ENCODE measurements around the gene CHRNA9.

The CHRNA9 gene

GRCh38 chr4:40331101-40331745 is 3.9 kb upstream of the CHRNA9 start:
- Histone ChIP-seq H3K9ac (no peak overlapping the region), H3K4me1 (ENCODE audit: low read depth, poor library complexity, severe bottlenecking) (no peaks in the 10 kb centered on the region), H3K27ac (no peak overlapping the region), H3K36me3 (ENCODE audit: insufficient read depth) (no peaks in the 10 kb centered on the region), H3K4me3 (IDR thresholded peaks at IDR 0.05; ENCODE audit: insufficient read depth, low read depth, low read length) (no peak overlapping the region), H3K79me2 (ENCODE audit: insufficient read depth, low read depth) (no peaks in the 10 kb centered on the region), H3K27me3 (ENCODE audit: insufficient read depth, low read depth) (no peaks in the 10 kb centered on the region), H2AFZ (ENCODE audit: low read depth) (no peak overlapping the region), H3K4me2 (no peak overlapping the region), H4K20me1 (ENCODE audit: insufficient read depth) (no peaks in the 10 kb centered on the region)
- no peak for TF ChIP-seq CTCF (conservative IDR thresholded peaks at IDR 0.05; ENCODE audit: low read depth, low read length)

- no peak overlapping the region for H3K9ac ChIP-seq
- TF ChIP-seq CTCF (conservative IDR thresholded peaks at IDR 0.05; ENCODE audit: low read depth, low read length) = no peak
- H3K36me3 ChIP-seq (ENCODE audit: insufficient read depth) = no peaks in the 10 kb centered on the region
- H2AFZ ChIP-seq (ENCODE audit: low read depth) = no peak overlapping the region
- no peak overlapping the region for H3K4me3 ChIP-seq (IDR thresholded peaks at IDR 0.05; ENCODE audit: insufficient read depth, low read depth, low read length)
- no peak overlapping the region for H3K27ac ChIP-seq
- no peaks in the 10 kb centered on the region for H3K4me1 ChIP-seq (ENCODE audit: low read depth, poor library complexity, severe bottlenecking)
- no peaks in the 10 kb centered on the region for H3K79me2 ChIP-seq (ENCODE audit: insufficient read depth, low read depth)
- H3K27me3 ChIP-seq (ENCODE audit: insufficient read depth, low read depth) = no peaks in the 10 kb centered on the region
- no peak overlapping the region for H3K4me2 ChIP-seq
- no peaks in the 10 kb centered on the region for H4K20me1 ChIP-seq (ENCODE audit: insufficient read depth)
Measured at GRCh38 chr4:40331961-40332360, 3.2 kb upstream of the CHRNA9 start.

GRCh38 chr4:40333921-40334352 is 1.2 kb upstream of the CHRNA9 start:
- H3K4me1 ChIP-seq (ENCODE audit: low read depth, poor library complexity, severe bottlenecking) = no peaks in the 10 kb centered on the region
- no peaks in the 10 kb centered on the region for H4K20me1 ChIP-seq (ENCODE audit: insufficient read depth)
- H3K4me2 ChIP-seq = no peak overlapping the region
- no peaks in the 10 kb centered on the region for H3K27me3 ChIP-seq (ENCODE audit: insufficient read depth, low read depth)
- H2AFZ ChIP-seq (ENCODE audit: low read depth) = no peak overlapping the region
- H3K36me3 ChIP-seq (ENCODE audit: insufficient read depth) = no peaks in the 10 kb centered on the region
- no peak overlapping the region for H3K27ac ChIP-seq
- no peak for TF ChIP-seq CTCF (conservative IDR thresholded peaks at IDR 0.05; ENCODE audit: low read depth, low read length)
- no peak overlapping the region for H3K9ac ChIP-seq
- H3K4me3 ChIP-seq (IDR thresholded peaks at IDR 0.05; ENCODE audit: insufficient read depth, low read depth, low read length) = no peak overlapping the region
- no peaks in the 10 kb centered on the region for H3K79me2 ChIP-seq (ENCODE audit: insufficient read depth, low read depth)

GRCh38 chr4:40335525-40335894 is 377 bp downstream of the CHRNA9 start:
- H3K27me3 ChIP-seq (ENCODE audit: insufficient read depth, low read depth) = no peaks in the 10 kb centered on the region
- TF ChIP-seq CTCF (conservative IDR thresholded peaks at IDR 0.05; ENCODE audit: low read depth, low read length) = no peak
- H2AFZ ChIP-seq (ENCODE audit: low read depth) = no peak overlapping the region
- H3K27ac ChIP-seq = no peak overlapping the region
- H3K4me1 ChIP-seq (ENCODE audit: low read depth, poor library complexity, severe bottlenecking) = no peaks in the 10 kb centered on the region
- no peak overlapping the region for H3K9ac ChIP-seq
- no peaks in the 10 kb centered on the region for H4K20me1 ChIP-seq (ENCODE audit: insufficient read depth)
- H3K36me3 ChIP-seq (ENCODE audit: insufficient read depth) = no peaks in the 10 kb centered on the region
- no peaks in the 10 kb centered on the region for H3K79me2 ChIP-seq (ENCODE audit: insufficient read depth, low read depth)
- H3K4me2 ChIP-seq = no peak overlapping the region
- no peak overlapping the region for H3K4me3 ChIP-seq (IDR thresholded peaks at IDR 0.05; ENCODE audit: insufficient read depth, low read depth, low read length)
